NOMO-1 treated with DMSO at 0.1 percent for 48 hours (cell line): ENCODE measurements around the gene MYCL.
"Not testable (repeated sequence)": the region's sequence is repeated elsewhere in the genome, so short reads cannot be mapped to it uniquely, and the experiment has no call there.

Experiments
- DNase-seq: peaks from one replicate; lab custom pipeline; 2025; ENCODE audit not compliant: unreplicated experiment; lab: John Stamatoyannopoulos, UW

MYCL gene

GRCh38 chr1:39892601-39893595 lies 8.8 kb downstream of the MYCL start:
- peak; percentile 72 for DNase-seq

- no peak for DNase-seq
Observed at GRCh38 chr1:39890880-39891279, 10.8 kb downstream of the MYCL start.

- DNase-seq, result peak; percentile 97
Observed at GRCh38 chr1:39890273-39890672, 11.4 kb downstream of the MYCL start.

- DNase-seq, result no peak
Observed at GRCh38 chr1:39886757-39887231, 14.9 kb downstream of the MYCL start.

- no peak for DNase-seq
Observed at GRCh38 chr1:39885516-39885915, 16.2 kb downstream of the MYCL start.

- no peak for DNase-seq
Observed at GRCh38 chr1:39882152-39882551, 19.6 kb downstream of the MYCL start.

- DNase-seq, result no peak
Observed at GRCh38 chr1:39877980-39878956, 23.4 kb downstream of the MYCL start.

- no peak for DNase-seq
Observed at GRCh38 chr1:39877231-39877778, 24.4 kb downstream of the MYCL start.

- peak; percentile 84 for DNase-seq
Observed at GRCh38 chr1:39876144-39876543, 25.6 kb downstream of the MYCL start.

- DNase-seq, result no peak
Observed at GRCh38 chr1:39872698-39873097, 29.0 kb downstream of the MYCL start.

- no peak for DNase-seq
Observed at GRCh38 chr1:39871796-39872195, 29.9 kb downstream of the MYCL start.

- not testable (repeated sequence) for DNase-seq
Observed at GRCh38 chr1:39871043-39871442, 30.7 kb downstream of the MYCL start.

- DNase-seq, result not testable (repeated sequence)
Observed at GRCh38 chr1:39869538-39870112, 32.1 kb downstream of the MYCL start.

- no peak for DNase-seq
Observed at GRCh38 chr1:39866767-39867166, 35.0 kb downstream of the MYCL start.

- DNase-seq, result no peak
Observed at GRCh38 chr1:39865762-39866161, 36.0 kb downstream of the MYCL start.

GRCh38 chr1:39863177-39863576 lies 38.5 kb downstream of the MYCL start:
- no peak for DNase-seq

GRCh38 chr1:39861003-39861402 lies 40.7 kb downstream of the MYCL start:
- DNase-seq, result no peak

GRCh38 chr1:39859859-39860812 lies 41.6 kb downstream of the MYCL start:
- DNase-seq, result no peak

- DNase-seq, result no peak
Observed at GRCh38 chr1:39858315-39858714, 43.4 kb downstream of the MYCL start.
